WERI-Rb-1 (cell line): Measurements from ENCODE around the gene SAMD10.
A peak's percentile ranks its signal among the peaks of the same experiment; 100 is the strongest.

Experiments
- DNase-seq: peaks from one replicate; pipeline ENCODE4 v3.0.0-alpha.2; 2020
- H3K27ac ChIP-seq: fragments of 250-450 bp; sonication (Bioruptor Pico); 2 replicates; pipeline ENCODE4 v1.5.1; 2020; ENCODE audit warnings: mild to moderate bottlenecking, moderate library complexity
- H3K27me3 ChIP-seq: fragments of 250-450 bp; sonication (Bioruptor Pico); 2 replicates; pipeline ENCODE4 v1.5.1; 2021; ENCODE audit warnings: mild to moderate bottlenecking, low read depth, moderate library complexity; ENCODE audit not compliant: insufficient read depth, severe bottlenecking
- H3K36me3 ChIP-seq: fragments of 250-450 bp; sonication (Bioruptor Pico); 2 replicates; pipeline ENCODE4 v1.5.1; 2020; ENCODE audit warnings: mild to moderate bottlenecking, moderate library complexity
- H3K4me3 ChIP-seq: 2 replicates; pipeline ENCODE4 v1.5.1; 2011; ENCODE audit warnings: low read depth, mild to moderate bottlenecking, control low read depth, low read length
- H3K9me3 ChIP-seq: fragments of 250-450 bp; sonication (Bioruptor Pico); 2 replicates; pipeline ENCODE4 v1.5.1; 2021; ENCODE audit warnings: mild to moderate bottlenecking, moderate library complexity; ENCODE audit not compliant: severe bottlenecking
- TF ChIP-seq, protein P1 (sequence below): IDR thresholded peaks from 2 replicates; pipeline ENCODE4 v1.5.1; 2011; ENCODE audit warnings: low read depth, mild to moderate bottlenecking, control low read depth, inconsistent platforms, low read length

The SAMD10 gene

DNA sequence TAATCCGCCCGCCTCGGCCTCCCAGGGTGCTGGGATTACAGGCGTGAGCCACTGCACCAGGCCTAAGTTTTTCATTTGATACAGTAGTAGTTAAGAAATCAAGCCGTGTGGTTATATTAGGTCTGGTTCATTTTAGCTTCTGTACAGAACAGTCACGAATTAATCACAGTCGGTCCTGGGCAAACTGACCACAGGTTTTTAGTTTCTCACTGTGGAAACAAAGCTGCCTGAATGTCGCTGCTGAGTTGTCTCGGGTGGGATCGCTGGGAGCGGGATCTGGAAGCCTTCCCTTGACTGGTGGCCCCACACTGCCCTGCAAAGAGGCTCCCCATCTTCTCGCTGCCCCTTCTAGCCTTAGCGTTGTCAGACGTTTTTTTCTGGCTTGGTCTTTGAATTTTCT, 41.8 kb downstream of the SAMD10 start:
- Histone ChIP-seq H3K9me3 (no peaks in the 10 kb centered on the region), H3K27ac (no peak overlapping the region), H3K4me3 (no peak overlapping the region), H3K36me3 (peaks cover 7% of the 10 kb centered on the region), H3K27me3 (no peaks in the 10 kb centered on the region)
- TF ChIP-seq, protein P1, sequence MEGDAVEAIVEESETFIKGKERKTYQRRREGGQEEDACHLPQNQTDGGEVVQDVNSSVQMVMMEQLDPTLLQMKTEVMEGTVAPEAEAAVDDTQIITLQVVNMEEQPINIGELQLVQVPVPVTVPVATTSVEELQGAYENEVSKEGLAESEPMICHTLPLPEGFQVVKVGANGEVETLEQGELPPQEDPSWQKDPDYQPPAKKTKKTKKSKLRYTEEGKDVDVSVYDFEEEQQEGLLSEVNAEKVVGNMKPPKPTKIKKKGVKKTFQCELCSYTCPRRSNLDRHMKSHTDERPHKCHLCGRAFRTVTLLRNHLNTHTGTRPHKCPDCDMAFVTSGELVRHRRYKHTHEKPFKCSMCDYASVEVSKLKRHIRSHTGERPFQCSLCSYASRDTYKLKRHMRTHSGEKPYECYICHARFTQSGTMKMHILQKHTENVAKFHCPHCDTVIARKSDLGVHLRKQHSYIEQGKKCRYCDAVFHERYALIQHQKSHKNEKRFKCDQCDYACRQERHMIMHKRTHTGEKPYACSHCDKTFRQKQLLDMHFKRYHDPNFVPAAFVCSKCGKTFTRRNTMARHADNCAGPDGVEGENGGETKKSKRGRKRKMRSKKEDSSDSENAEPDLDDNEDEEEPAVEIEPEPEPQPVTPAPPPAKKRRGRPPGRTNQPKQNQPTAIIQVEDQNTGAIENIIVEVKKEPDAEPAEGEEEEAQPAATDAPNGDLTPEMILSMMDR: no peak
- no peak for DNase-seq

DNA sequence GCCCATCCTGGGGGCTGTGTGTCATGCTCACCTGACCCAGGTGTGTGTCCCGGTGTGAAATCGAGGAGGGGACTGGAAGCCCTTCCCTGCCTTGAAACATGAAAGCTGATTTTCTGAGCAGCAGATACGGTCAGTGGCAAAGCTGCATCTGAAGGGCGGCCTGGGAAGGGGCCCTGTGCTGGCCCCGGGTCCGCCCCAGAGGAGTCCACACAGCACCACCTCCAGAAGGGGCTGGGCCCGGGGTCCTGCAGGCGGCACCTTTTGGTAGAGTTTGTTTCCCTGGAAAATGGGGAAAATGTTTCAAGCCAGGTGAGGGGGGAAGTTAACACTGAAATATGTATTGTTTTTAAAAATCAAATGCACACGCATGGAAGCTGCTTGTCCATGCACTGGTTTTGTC, 44.0 kb downstream of the SAMD10 start:
- no peak overlapping the region for H3K27ac ChIP-seq
- DNase-seq: no peak
- peaks cover 14% of the 10 kb centered on the region for H3K36me3 ChIP-seq
- TF ChIP-seq, protein P1: no peak
- no peaks in the 10 kb centered on the region for H3K27me3 ChIP-seq
- H3K4me3 ChIP-seq: no peak overlapping the region
- no peaks in the 10 kb centered on the region for H3K9me3 ChIP-seq

DNA sequence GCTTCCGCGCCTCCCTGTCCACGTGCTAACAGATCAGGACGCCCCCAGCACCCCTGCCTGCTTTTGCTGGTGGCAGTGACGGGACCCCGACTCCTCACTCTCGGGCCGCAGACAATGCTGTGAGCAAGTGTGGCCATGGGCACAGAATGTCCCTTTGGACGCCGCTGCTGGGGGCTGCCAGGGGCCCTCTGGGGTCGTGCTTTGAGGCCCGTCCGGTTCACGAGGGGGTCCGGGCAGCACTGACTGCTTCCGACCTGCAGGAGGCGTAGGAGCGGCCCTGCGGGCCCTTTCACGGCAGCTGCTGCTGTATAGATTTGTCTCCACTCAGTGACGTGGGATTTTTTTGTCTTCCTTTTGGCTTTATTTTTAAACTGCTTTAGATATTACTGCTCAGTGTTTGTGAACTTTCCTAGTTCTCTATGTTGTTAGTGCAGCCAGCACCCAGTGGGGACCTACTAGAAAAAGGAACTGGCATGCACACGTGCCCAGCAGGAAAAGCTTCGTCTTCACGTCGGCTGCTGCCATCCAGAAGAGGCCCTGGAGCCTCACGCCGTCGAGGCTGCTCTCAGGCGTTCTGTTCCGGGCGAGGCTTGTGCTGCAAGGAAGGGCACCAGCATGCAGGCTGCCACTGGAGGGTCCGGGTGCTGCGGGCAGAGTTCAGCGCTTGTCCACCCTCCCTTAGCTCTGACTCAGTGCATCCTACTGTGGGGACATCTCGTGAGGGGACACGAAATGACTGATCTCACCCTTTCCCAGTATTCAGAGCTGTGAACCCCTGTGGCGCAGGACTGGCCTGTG, 45.0 kb downstream of the SAMD10 start:
- peaks cover 11% of the 10 kb centered on the region for H3K36me3 ChIP-seq
- TF ChIP-seq, protein P1: peak; percentile 44; the same call in 1 of the 2 replicates
- H3K27ac ChIP-seq: no peak overlapping the region
- H3K27me3 ChIP-seq: no peaks in the 10 kb centered on the region
- no peak overlapping the region for H3K4me3 ChIP-seq
- DNase-seq: no peak
- no peaks in the 10 kb centered on the region for H3K9me3 ChIP-seq

DNA sequence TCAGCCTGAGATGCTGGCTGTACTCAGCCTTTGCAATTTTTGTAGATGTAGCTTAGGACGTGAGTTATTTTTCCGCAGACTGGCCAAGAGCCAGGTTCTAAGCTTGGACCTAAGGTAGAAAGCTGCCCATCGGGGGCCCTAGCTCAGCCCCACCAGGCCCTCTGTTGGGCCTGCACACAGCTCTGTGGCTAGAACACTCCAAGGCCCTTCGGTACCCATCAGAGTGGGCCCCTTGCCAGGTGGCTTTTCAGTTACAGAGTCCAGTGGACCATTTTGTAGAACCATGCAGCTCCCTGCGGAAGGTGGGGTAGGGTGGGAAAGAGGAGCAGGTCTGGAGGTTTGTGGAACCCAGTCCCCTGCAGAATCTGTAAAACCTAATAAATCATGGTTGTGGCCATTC, 45.8 kb downstream of the SAMD10 start:
- Histone ChIP-seq H3K27me3 (no peaks in the 10 kb centered on the region), H3K9me3 (no peaks in the 10 kb centered on the region), H3K4me3 (no peak overlapping the region), H3K27ac (no peak overlapping the region), H3K36me3 (peaks cover 11% of the 10 kb centered on the region)
- TF ChIP-seq, protein P1: no peak
- DNase-seq: no peak

DNA sequence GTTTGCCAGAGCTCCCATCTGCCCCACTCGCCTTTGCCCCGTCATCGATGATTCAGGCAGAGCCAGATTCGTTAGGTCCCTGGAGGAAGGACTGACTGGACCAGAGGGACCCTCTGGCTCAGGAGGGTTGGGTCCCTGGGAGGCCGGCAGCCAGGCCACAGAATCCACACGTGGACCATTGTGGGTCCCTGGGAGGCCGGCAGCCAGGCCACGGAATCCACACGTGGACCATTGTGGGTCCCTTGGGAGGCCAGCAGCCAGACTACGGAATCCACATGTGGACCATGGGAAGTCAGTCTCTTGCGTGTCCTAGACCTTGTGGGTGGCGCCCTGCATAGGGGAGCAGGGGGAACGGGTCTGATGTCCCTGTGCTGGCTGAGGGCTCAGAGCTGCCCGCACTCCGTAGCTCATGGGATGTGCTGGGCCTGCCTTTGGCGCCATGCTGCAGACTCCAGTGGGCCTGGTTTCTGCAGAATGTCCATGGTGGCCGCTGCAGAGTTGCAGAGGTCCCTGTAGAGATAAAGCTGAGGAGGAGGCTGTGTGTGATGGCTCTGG, 46.8 kb downstream of the SAMD10 start:
- Histone ChIP-seq H3K27ac (no peak overlapping the region), H3K36me3 (peaks cover 18% of the 10 kb centered on the region), H3K27me3 (no peaks in the 10 kb centered on the region), H3K4me3 (no peak overlapping the region), H3K9me3 (no peaks in the 10 kb centered on the region)
- TF ChIP-seq, protein P1: no peak
- no peak for DNase-seq
